ENCODE measurements around the gene MICAL1. TPM values are rescaled to one million over a fixed set of nuclear protein-coding genes. Genes with fewer than 3 reads are reported as not detected.

The MICAL1 gene
- total and polyA plus RNA-seq, 4 donors = 13.5 to 49.5 (median 26.9) TPM

DNA sequence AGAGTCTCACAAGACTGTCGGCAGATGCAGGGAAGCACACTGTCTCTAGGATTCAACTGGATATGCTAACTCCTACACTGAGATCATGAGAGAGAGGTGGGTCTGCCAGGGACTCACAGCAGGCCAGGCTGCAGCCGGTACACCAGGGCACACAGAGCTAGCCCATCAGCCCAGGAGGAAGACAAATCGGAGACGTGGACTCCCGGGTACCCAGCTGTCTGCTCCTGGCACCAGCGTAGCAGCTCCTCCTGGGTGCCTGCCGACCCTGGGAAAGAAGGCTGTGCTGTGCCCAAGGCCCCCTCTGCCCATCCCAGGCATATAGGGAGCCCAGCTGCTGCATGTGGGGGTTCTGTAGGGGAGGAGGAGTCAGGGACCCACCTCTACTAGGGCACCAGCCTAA lies 7.0 kb downstream of the MICAL1 start:
- WGBS (ENCODE audit: insufficient coverage) = 43% methylated on average over 6 of the region's 7 CpGs
- Histone ChIP-seq H3K9me3 (ENCODE audit: control insufficient read depth, insufficient read depth, low read length) (no peaks in the 10 kb centered on the region), H3K27ac (ENCODE audit: low read depth, low read length) (no peak overlapping the region), H3K27me3 (ENCODE audit: control insufficient read depth, insufficient read depth, low read length) (no peaks in the 10 kb centered on the region), H3K4me1 (ENCODE audit: control insufficient read depth, insufficient read depth, low read length) (peaks cover 6% of the 10 kb centered on the region), H3K36me3 (ENCODE audit: control insufficient read depth, insufficient read depth, low read length) (peaks cover 88% of the 10 kb centered on the region), H3K4me3 (ENCODE audit: low read depth, low read length) (no peak overlapping the region)
- DNase-seq (ENCODE audit: low read depth in 4 of 6, low spot score in 6 of 6) = no peak

DNA sequence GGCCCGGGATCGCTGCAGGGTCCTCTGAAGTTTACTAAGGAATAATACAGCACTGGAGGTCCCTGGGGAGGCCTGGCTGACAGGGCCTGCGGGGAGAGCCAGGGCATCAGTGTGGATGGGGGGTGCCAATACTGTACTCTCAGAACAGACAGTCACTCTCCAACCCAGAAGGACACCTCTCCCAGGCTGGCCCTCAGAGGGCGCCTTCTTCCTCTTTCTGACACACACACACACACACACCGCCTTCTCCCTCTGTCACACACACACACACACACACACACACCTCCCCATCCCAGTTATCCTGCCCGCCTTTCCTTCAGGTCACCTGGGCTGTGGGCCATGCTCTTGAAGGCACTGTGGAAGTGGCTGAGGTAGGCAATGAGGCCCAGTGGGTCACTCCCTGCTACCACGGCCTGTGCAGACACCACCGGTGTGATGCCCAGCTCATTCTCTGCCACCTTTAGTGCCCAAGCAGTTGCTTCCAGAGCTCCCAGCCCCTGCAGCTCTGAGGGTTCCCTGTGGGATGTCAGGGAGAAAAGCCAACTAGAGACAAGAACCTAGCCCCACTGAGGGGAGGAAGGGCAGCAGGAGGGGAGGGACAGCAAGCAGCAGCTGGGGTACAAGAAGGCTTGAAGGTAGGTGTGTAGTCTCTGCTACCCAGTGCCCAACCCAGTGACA lies 7.6 kb downstream of the MICAL1 start:
- WGBS (ENCODE audit: insufficient coverage) = 87% methylated on average over 4 of the region's 8 CpGs
- no peak overlapping the region for H3K27ac ChIP-seq (ENCODE audit: low read depth, low read length)
- H3K4me1 ChIP-seq (ENCODE audit: control insufficient read depth, insufficient read depth, low read length) = peaks cover 3% of the 10 kb centered on the region
- H3K27me3 ChIP-seq (ENCODE audit: control insufficient read depth, insufficient read depth, low read length) = no peaks in the 10 kb centered on the region
- H3K36me3 ChIP-seq (ENCODE audit: control insufficient read depth, insufficient read depth, low read length) = peaks cover 88% of the 10 kb centered on the region
- no peaks in the 10 kb centered on the region for H3K9me3 ChIP-seq (ENCODE audit: control insufficient read depth, insufficient read depth, low read length)
- no peak for DNase-seq (ENCODE audit: low read depth in 4 of 6, low spot score in 6 of 6)
- no peak overlapping the region for H3K4me3 ChIP-seq (ENCODE audit: low read depth, low read length)

DNA sequence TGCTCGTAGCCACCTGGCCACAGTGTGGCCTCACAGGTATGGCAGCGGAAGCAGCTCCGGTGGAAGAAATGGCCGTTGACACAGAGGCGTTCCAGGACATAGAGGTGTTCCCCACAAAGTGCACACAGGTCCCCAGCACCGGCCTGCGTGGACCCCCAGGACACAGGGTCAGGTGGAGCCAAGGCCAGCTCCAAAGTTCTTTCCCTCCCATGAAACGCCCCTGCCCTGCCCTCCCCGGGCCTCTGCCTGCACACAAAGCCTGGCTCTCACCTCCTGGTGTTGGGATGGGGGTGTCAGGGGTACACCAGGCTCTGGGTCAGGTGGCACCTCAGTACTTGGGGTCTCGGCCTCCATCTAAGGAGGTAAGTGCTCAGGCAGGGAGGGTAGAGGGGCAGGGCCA lies 8.5 kb downstream of the MICAL1 start:
- Histone ChIP-seq H3K4me1 (ENCODE audit: control insufficient read depth, insufficient read depth, low read length) (peaks cover 5% of the 10 kb centered on the region), H3K36me3 (ENCODE audit: control insufficient read depth, insufficient read depth, low read length) (peaks cover 83% of the 10 kb centered on the region), H3K27me3 (ENCODE audit: control insufficient read depth, insufficient read depth, low read length) (no peaks in the 10 kb centered on the region), H3K27ac (ENCODE audit: low read depth, low read length) (no peak overlapping the region), H3K4me3 (ENCODE audit: low read depth, low read length) (no peak overlapping the region), H3K9me3 (ENCODE audit: control insufficient read depth, insufficient read depth, low read length) (no peaks in the 10 kb centered on the region)
- WGBS (ENCODE audit: insufficient coverage) = 98% methylated on average over 9 of the region's 10 CpGs
- DNase-seq (ENCODE audit: low read depth in 4 of 6, low spot score in 6 of 6) = no peak

DNA sequence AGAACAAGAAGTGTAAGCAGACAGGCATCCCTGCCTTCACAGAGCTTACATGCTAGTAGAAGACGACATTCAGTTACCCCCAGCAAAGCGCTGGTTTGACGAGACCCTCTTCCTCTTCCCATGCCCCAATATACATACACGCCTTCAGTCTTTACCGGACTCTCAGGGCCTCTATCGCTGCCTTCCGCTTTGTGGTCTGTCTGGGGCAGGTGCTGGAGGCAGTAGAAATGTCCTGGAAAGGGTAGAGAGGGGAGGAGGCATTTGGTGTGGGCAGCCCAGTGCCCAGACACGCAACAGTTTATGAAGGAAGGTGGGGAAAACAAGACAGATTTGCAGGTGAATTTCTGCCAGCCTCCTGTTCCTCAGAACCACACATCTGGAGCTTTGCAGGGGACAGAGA lies 9.0 kb downstream of the MICAL1 start:
- no peak overlapping the region for H3K4me3 ChIP-seq (ENCODE audit: low read depth, low read length)
- no peak overlapping the region for H3K27ac ChIP-seq (ENCODE audit: low read depth, low read length)
- H3K27me3 ChIP-seq (ENCODE audit: control insufficient read depth, insufficient read depth, low read length) = no peaks in the 10 kb centered on the region
- DNase-seq (ENCODE audit: low read depth in 4 of 6, low spot score in 6 of 6) = no peak
- peaks cover 77% of the 10 kb centered on the region for H3K36me3 ChIP-seq (ENCODE audit: control insufficient read depth, insufficient read depth, low read length)
- H3K4me1 ChIP-seq (ENCODE audit: control insufficient read depth, insufficient read depth, low read length) = peaks cover 8% of the 10 kb centered on the region
- no peaks in the 10 kb centered on the region for H3K9me3 ChIP-seq (ENCODE audit: control insufficient read depth, insufficient read depth, low read length)
- 100% methylated on average over 2 of the region's 8 CpGs for WGBS (ENCODE audit: insufficient coverage)

DNA sequence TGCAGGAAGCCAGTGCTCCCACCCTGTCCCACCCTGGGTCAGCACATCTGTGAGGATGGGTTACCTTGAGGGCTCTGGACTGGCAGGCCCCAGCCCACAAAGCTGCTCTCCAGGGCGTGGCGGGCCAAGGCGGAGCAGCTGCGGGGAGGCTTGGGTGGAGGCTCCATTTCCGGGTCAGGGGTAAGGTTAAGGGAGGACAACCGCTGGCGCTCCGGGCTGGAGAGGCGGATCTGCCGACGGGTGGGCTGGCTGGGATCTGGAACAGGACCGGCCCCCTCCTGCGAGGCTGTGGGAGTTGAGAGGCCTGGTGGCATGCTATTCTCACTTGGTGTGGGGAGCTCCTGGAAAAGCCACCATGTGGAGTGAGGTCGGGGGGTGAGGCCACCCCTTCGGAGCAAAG lies 9.5 kb downstream of the MICAL1 start:
- Histone ChIP-seq H3K27ac (ENCODE audit: low read depth, low read length) (no peak overlapping the region), H3K36me3 (ENCODE audit: control insufficient read depth, insufficient read depth, low read length) (peaks cover 74% of the 10 kb centered on the region), H3K27me3 (ENCODE audit: control insufficient read depth, insufficient read depth, low read length) (no peaks in the 10 kb centered on the region), H3K4me3 (ENCODE audit: low read depth, low read length) (no peak overlapping the region), H3K9me3 (ENCODE audit: control insufficient read depth, insufficient read depth, low read length) (no peaks in the 10 kb centered on the region), H3K4me1 (ENCODE audit: control insufficient read depth, insufficient read depth, low read length) (peaks cover 12% of the 10 kb centered on the region)
- WGBS (ENCODE audit: insufficient coverage) = 94% methylated on average over 11 of the region's 15 CpGs
- DNase-seq (ENCODE audit: low read depth in 4 of 6, low spot score in 6 of 6) = no peak

DNA sequence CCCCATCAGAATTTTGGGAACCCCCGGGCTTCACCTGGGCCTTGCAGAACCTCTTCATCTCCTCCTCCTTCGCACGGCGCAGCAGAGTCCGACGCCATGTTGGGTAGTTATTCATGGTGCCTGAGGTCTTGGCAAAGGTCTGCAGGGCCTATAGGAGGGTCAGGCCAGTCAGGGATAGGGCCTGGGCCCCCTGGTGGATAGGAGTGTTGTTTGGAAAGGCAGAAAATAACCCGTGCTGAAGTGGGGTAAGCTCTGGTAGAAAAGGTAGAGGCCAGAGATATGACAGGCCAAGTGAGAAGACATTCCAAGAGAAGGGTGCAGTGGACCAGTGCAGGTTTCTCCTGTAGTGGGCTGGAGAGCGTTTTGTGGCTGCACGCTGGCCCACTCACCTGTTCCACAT lies 10.2 kb downstream of the MICAL1 start:
- no peak overlapping the region for H3K4me3 ChIP-seq (ENCODE audit: low read depth, low read length)
- H3K27ac ChIP-seq (ENCODE audit: low read depth, low read length) = no peak overlapping the region
- peaks cover 14% of the 10 kb centered on the region for H3K4me1 ChIP-seq (ENCODE audit: control insufficient read depth, insufficient read depth, low read length)
- H3K27me3 ChIP-seq (ENCODE audit: control insufficient read depth, insufficient read depth, low read length) = no peaks in the 10 kb centered on the region
- H3K9me3 ChIP-seq (ENCODE audit: control insufficient read depth, insufficient read depth, low read length) = no peaks in the 10 kb centered on the region
- no peak for DNase-seq (ENCODE audit: low read depth in 4 of 6, low spot score in 6 of 6)
- peaks cover 73% of the 10 kb centered on the region for H3K36me3 ChIP-seq (ENCODE audit: control insufficient read depth, insufficient read depth, low read length)
- WGBS (ENCODE audit: insufficient coverage) = 83% methylated on average over 5 of the region's 9 CpGs

DNA sequence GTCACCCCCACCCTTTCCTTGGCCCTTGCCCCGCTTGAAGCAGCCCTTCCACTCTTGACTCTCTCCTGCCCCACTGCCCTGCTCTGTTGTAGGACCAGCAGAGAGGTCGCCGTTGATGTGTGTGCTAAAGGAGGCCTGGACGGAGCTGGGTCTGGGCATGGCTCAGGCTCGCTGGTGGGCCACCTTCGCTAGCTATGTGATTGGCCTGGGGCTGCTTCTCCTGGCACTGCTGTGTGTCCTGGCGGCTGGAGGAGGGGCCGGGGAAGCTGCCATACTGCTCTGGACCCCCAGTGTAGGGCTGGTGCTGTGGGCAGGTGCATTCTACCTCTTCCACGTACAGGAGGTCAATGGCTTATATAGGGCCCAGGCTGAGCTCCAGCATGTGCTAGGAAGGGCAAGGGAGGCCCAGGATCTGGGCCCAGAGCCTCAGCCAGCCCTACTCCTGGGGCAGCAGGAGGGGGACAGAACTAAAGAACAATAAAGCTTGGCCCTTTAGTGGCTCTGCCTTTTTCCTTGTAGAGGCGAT lies 12.1 kb downstream of the MICAL1 start:
- H3K27ac ChIP-seq (ENCODE audit: low read depth, low read length) = no peak overlapping the region
- H3K4me1 ChIP-seq (ENCODE audit: control insufficient read depth, insufficient read depth, low read length) = peaks cover 18% of the 10 kb centered on the region
- no peak for DNase-seq (ENCODE audit: low read depth in 4 of 6, low spot score in 6 of 6)
- no peaks in the 10 kb centered on the region for H3K27me3 ChIP-seq (ENCODE audit: control insufficient read depth, insufficient read depth, low read length)
- H3K4me3 ChIP-seq (ENCODE audit: low read depth, low read length) = no peak overlapping the region
- 95% methylated on average over 9 of the region's 10 CpGs for WGBS (ENCODE audit: insufficient coverage)
- peaks cover 55% of the 10 kb centered on the region for H3K36me3 ChIP-seq (ENCODE audit: control insufficient read depth, insufficient read depth, low read length)
- H3K9me3 ChIP-seq (ENCODE audit: control insufficient read depth, insufficient read depth, low read length) = no peaks in the 10 kb centered on the region

DNA sequence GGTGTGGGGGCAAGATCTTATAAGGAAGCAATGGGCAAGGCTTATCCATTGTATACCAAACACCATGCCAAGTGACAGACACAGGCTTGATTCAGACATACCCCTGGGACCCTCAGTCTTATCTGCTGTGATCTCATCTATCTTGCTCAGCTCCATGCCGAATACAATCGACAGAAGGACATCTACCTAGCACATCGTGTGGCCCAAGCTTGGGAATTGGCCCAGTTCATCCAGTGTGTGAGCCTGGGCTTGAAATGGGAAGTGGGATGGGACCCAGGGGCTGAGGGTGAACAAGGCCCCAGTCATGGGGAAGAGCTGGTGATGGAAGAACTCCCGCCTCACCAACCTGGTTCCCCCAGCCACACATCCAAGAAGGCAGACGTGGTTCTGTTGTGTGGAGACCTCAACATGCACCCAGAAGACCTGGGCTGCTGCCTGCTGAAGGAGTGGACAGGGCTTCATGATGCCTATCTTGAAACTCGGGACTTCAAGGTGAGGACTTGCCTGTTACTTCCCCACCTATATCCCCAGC lies 13.1 kb downstream of the MICAL1 start:
- DNase-seq (ENCODE audit: low read depth in 4 of 6, low spot score in 6 of 6) = no peak
- Histone ChIP-seq H3K9me3 (ENCODE audit: control insufficient read depth, insufficient read depth, low read length) (no peaks in the 10 kb centered on the region), H3K27ac (ENCODE audit: low read depth, low read length) (no peak overlapping the region), H3K4me1 (ENCODE audit: control insufficient read depth, insufficient read depth, low read length) (peaks cover 18% of the 10 kb centered on the region), H3K4me3 (ENCODE audit: low read depth, low read length) (no peak overlapping the region), H3K27me3 (ENCODE audit: control insufficient read depth, insufficient read depth, low read length) (no peaks in the 10 kb centered on the region), H3K36me3 (ENCODE audit: control insufficient read depth, insufficient read depth, low read length) (peaks cover 45% of the 10 kb centered on the region)
- 97% methylated on average over 5 of the region's 6 CpGs for WGBS (ENCODE audit: insufficient coverage)

DNA sequence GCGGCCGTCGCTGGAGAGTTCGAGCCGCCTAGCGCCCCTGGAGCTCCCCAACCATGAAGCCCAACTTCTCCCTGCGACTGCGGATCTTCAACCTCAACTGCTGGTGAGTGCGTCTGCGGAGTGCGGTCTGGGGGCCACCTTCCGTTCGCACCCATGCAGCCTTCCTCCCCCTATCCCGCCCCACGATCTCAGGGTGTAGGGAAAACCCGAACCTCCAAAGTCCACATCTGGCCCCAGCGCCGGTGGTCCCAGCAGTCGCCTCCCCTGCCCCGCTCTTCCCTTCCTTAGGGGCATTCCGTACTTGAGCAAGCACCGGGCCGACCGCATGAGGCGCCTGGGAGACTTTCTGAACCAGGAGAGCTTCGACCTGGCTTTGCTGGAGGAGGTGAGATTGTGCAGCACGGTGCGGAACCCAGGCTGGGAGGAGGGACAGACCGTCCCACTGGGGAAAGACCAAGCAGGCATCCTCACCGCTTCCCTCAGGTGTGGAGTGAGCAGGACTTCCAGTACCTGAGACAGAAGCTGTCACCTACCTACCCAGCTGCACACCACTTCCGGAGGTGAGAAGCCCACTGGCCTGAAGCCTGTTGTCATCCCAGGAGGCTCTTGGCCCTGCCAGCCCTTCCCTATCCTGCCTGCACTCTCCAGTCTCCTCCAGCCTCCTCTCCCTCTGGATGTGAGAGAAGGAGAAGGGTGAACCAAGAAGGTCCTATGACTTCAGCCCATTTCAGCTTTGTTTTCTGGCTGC lies 14.3 kb downstream of the MICAL1 start:
- peak in 2 of 6 donors; percentile 58 to 68 for DNase-seq (ENCODE audit: low read depth in 4 of 6, low spot score in 6 of 6)
- no peaks in the 10 kb centered on the region for H3K27me3 ChIP-seq (ENCODE audit: control insufficient read depth, insufficient read depth, low read length)
- H3K4me3 ChIP-seq (ENCODE audit: low read depth, low read length) = peak overlapping the region; percentile 81
- H3K4me1 ChIP-seq (ENCODE audit: control insufficient read depth, insufficient read depth, low read length) = peaks cover 18% of the 10 kb centered on the region
- H3K9me3 ChIP-seq (ENCODE audit: control insufficient read depth, insufficient read depth, low read length) = no peaks in the 10 kb centered on the region
- H3K36me3 ChIP-seq (ENCODE audit: control insufficient read depth, insufficient read depth, low read length) = peaks cover 34% of the 10 kb centered on the region
- peak overlapping the region; percentile 62 for H3K27ac ChIP-seq (ENCODE audit: low read depth, low read length)
- WGBS (ENCODE audit: insufficient coverage) = under 1% methylated on average over 25 of the region's 31 CpGs
